H9 (cell line): Measurements from ENCODE around the gene CIT. TPM values are rescaled to one million over a fixed set of nuclear protein-coding genes. Genes with fewer than 3 reads are reported as not detected.

Experiments used
- DNase-seq: peaks from one replicate; pipeline ENCODE4 v3.0.0-alpha.2; 2017
- H2AFZ ChIP-seq: one replicate; pipeline ENCODE4 v1.6.1; 2013; ENCODE audit warnings: mild to moderate bottlenecking, low read length, control low read depth, moderate library complexity
- H2AK5ac ChIP-seq: 2 replicates; pipeline ENCODE4 v1.6.1; 2013; ENCODE audit warnings: low read length, control low read depth, mixed read lengths; ENCODE audit not compliant: insufficient read length
- H2BK120ac ChIP-seq: one replicate; pipeline ENCODE4 v1.6.1; 2013; ENCODE audit warnings: low read depth, mild to moderate bottlenecking, low read length, control low read depth, inconsistent platforms; ENCODE audit not compliant: poor library complexity, severe bottlenecking
- H2BK12ac ChIP-seq: 2 replicates; pipeline ENCODE4 v1.6.1; 2013; ENCODE audit warnings: low read length, control low read depth, mixed read lengths, low read depth; ENCODE audit not compliant: insufficient read length
- H2BK15ac ChIP-seq: 2 replicates; pipeline ENCODE4 v1.6.1; 2013; ENCODE audit warnings: low read depth, low read length, control low read depth
- H2BK20ac ChIP-seq: one replicate; pipeline ENCODE4 v1.6.1; 2013; ENCODE audit warnings: low read depth, mild to moderate bottlenecking, low read length, control low read depth, inconsistent platforms; ENCODE audit not compliant: poor library complexity, severe bottlenecking
- H2BK5ac ChIP-seq: 2 replicates; pipeline ENCODE4 v1.6.1; 2013; ENCODE audit warnings: low read length, control low read depth, mixed read lengths; ENCODE audit not compliant: insufficient read length
- H3K14ac ChIP-seq: 2 replicates; pipeline ENCODE4 v1.6.1; 2013; ENCODE audit warnings: low read length, control low read depth; ENCODE audit not compliant: insufficient read depth
- H3K18ac ChIP-seq: 2 replicates; pipeline ENCODE4 v1.6.1; 2013; ENCODE audit warnings: low read depth, mild to moderate bottlenecking, mixed read lengths, low read length, control low read depth; ENCODE audit not compliant: insufficient read length
- H3K23ac ChIP-seq: 2 replicates; pipeline ENCODE4 v1.6.1; 2013; ENCODE audit warnings: low read length, control low read depth, mixed read lengths, low read depth; ENCODE audit not compliant: insufficient read length
- H3K23me2 ChIP-seq: 2 replicates; pipeline ENCODE4 v1.6.1; 2013; ENCODE audit warnings: low read depth, mild to moderate bottlenecking, mixed read lengths, low read length, control low read depth; ENCODE audit not compliant: insufficient read length, poor library complexity, severe bottlenecking
- H3K27ac ChIP-seq: 2 replicates; pipeline ENCODE4 v1.5.1; 2013; ENCODE audit warnings: low read length, control low read depth, mixed read lengths, low read depth; ENCODE audit not compliant: insufficient read length
- H3K27me3 ChIP-seq: 2 replicates; pipeline ENCODE4 v1.6.1; 2013; ENCODE audit warnings: low read length, control low read depth, inconsistent platforms; ENCODE audit not compliant: insufficient read depth
- H3K4ac ChIP-seq: 2 replicates; pipeline ENCODE4 v1.6.1; 2013; ENCODE audit warnings: low read depth, mild to moderate bottlenecking, control low read depth, inconsistent platforms, low read length, moderate library complexity
- H3K4me1 ChIP-seq: 2 replicates; pipeline ENCODE4 v1.6.1; 2013; ENCODE audit warnings: low read length, control low read depth, inconsistent platforms; ENCODE audit not compliant: insufficient read depth
- H3K4me2 ChIP-seq: 2 replicates; pipeline ENCODE4 v1.6.1; 2013; ENCODE audit warnings: low read length, control low read depth, mixed read lengths; ENCODE audit not compliant: insufficient read length, insufficient read depth
- H3K56ac ChIP-seq: 2 replicates; pipeline ENCODE4 v1.6.1; 2013; ENCODE audit warnings: low read depth, mild to moderate bottlenecking, mixed read lengths, low read length, control low read depth; ENCODE audit not compliant: insufficient read length
- H3K79me1 ChIP-seq: 2 replicates; pipeline ENCODE4 v1.6.1; 2013; ENCODE audit warnings: low read depth, mild to moderate bottlenecking, moderate library complexity, low read length, control low read depth, inconsistent platforms; ENCODE audit not compliant: insufficient read depth, poor library complexity, severe bottlenecking
- H3K79me2 ChIP-seq: 2 replicates; pipeline ENCODE4 v1.6.1; 2013; ENCODE audit warnings: low read length, control low read depth, inconsistent platforms; ENCODE audit not compliant: insufficient read depth
- H3K9ac ChIP-seq: 2 replicates; pipeline ENCODE4 v1.6.1; 2013; ENCODE audit warnings: low read length, control low read depth, mixed read lengths; ENCODE audit not compliant: insufficient read length; ENCODE audit errors: extremely low read depth
- H3K9me3 ChIP-seq: one replicate; pipeline ENCODE4 v1.6.1; 2013; ENCODE audit warnings: low read depth, low read length, inconsistent platforms; ENCODE audit not compliant: control insufficient read depth
- H3T11ph ChIP-seq: one replicate; pipeline ENCODE4 v1.6.1; 2013; ENCODE audit warnings: mild to moderate bottlenecking, low read length, control low read depth, inconsistent platforms
- H4K20me1 ChIP-seq: one replicate; pipeline ENCODE4 v1.6.1; 2013; ENCODE audit not compliant: control insufficient read depth, insufficient read length, insufficient read depth
- H4K5ac ChIP-seq: 2 replicates; pipeline ENCODE4 v1.6.1; 2013; ENCODE audit warnings: low read depth, mild to moderate bottlenecking, mixed read lengths, low read length, control low read depth; ENCODE audit not compliant: insufficient read length
- H4K8ac ChIP-seq: replicated peaks from 2 replicates; pipeline ENCODE4 v1.6.1; 2013; ENCODE audit warnings: low read length, control low read depth, mixed read lengths, low read depth; ENCODE audit not compliant: insufficient read length
- H4K91ac ChIP-seq: 2 replicates; pipeline ENCODE4 v1.6.1; 2013; ENCODE audit warnings: low read depth, mild to moderate bottlenecking, moderate library complexity, mixed read lengths, low read length, control low read depth; ENCODE audit not compliant: insufficient read length
- H3K27ac Mint-ChIP-seq, 3 experiments: 2 replicates in 2 of 3; 3 replicates in 1 of 3; pipeline ENCODE4 v1.8.0; 2020 to 2021; ENCODE audit warnings: mixed read lengths in 3 of 3, mild to moderate bottlenecking in 1 of 3, moderate library complexity in 1 of 3
- H3K27me3 Mint-ChIP-seq: 2 replicates; pipeline ENCODE4 v1.8.0; 2021; ENCODE audit warnings: low read depth, mild to moderate bottlenecking, moderate library complexity, mixed read lengths
- H3K36me3 Mint-ChIP-seq, 3 experiments: 2 replicates in 2 of 3; 3 replicates in 1 of 3; pipeline ENCODE4 v1.8.0; 2020 to 2021; ENCODE audit warnings: low read depth in 3 of 3, mixed read lengths in 3 of 3; ENCODE audit not compliant: insufficient read depth in 1 of 3
- H3K4me1 Mint-ChIP-seq, 2 experiments: 2 replicates each; pipeline ENCODE4 v1.8.0; 2020; ENCODE audit warnings: mixed read lengths in 2 of 2
- H3K4me3 Mint-ChIP-seq, 2 experiments: 2 replicates in 1 of 2; 3 replicates in 1 of 2; pipeline ENCODE4 v1.8.0; 2020 to 2021; ENCODE audit warnings: mild to moderate bottlenecking in 2 of 2, mixed read lengths in 2 of 2, moderate library complexity in 1 of 2
- H3K9me3 Mint-ChIP-seq, 2 experiments: 2 replicates in 1 of 2; 3 replicates in 1 of 2; pipeline ENCODE4 v1.8.0; 2020; ENCODE audit warnings: mild to moderate bottlenecking in 2 of 2, mixed read lengths in 2 of 2, moderate library complexity in 1 of 2
- CTCF ChIP-seq: fragments of 200-600 bp; sonication (generic); conservative IDR thresholded peaks from 3 replicates; pipeline ENCODE4 v1.8.0; 2021; ENCODE audit warnings: antibody characterized with exemption, mild to moderate bottlenecking
- WGBS: extraction: QIAGEN DNeasy Blood & Tissue Kit; methylation state at CpG from one replicate; pipeline ENCODE4 v1.1.7; 2013; ENCODE audit warnings: missing lambda C conversion rate, low lambda C conversion rate, mixed read lengths; ENCODE audit not compliant: insufficient read length; ENCODE audit errors: extremely low coverage; 5-methylcytosine and 5-hydroxymethylcytosine counted together
- total RNA-seq: library from RNA; stranded (reverse); gene quantifications from 2 replicates; pipeline ENCODE4 v1.2.1, GENCODE V29; 2021

The CIT gene
- total RNA-seq, 1 experiment from 2014 or later = 55.3 TPM

GRCh38 chr12:119671070-119671469 is 206.1 kb downstream of the CIT start:
- Histone ChIP-seq H3K18ac (no peak overlapping the region), H3K4ac (no peak overlapping the region), H3K4me2 (no peak overlapping the region), H3K56ac (no peak overlapping the region), H3K23ac (no peak overlapping the region), H2BK20ac (no peak overlapping the region), H2BK5ac (no peak overlapping the region), H3K9ac (no peak overlapping the region), H2BK12ac (no peak overlapping the region), H4K5ac (no peak overlapping the region), H3K4me1 (no peaks in the 10 kb centered on the region), H3K14ac (no peak overlapping the region), H2AFZ (no peak overlapping the region), H3K27ac (no peak overlapping the region), H3K23me2 (no peaks in the 10 kb centered on the region), H2AK5ac (no peak overlapping the region), H3K79me1 (peaks cover 4% of the 10 kb centered on the region), H3T11ph (no peak overlapping the region), H2BK120ac (no peak overlapping the region), H3K27me3 (no peaks in the 10 kb centered on the region), H4K20me1 (no peaks in the 10 kb centered on the region), H4K8ac (no peak overlapping the region), H4K91ac (no peak overlapping the region), H3K9me3 (no peaks in the 10 kb centered on the region), H2BK15ac (no peak overlapping the region), H3K79me2 (no peaks in the 10 kb centered on the region)
- no peak overlapping the region for H3K4me3 Mint-ChIP-seq
- no peaks in the 10 kb centered on the region for H3K9me3 Mint-ChIP-seq
- WGBS = no CpG with 5 or more reads among the region's 3 CpGs
- no peak overlapping the region for H3K27ac Mint-ChIP-seq
- TF ChIP-seq CTCF = no peak
- H3K27me3 Mint-ChIP-seq = no peaks in the 10 kb centered on the region
- peaks cover 38 to 68% (median 61%) of the 10 kb centered on the region in 3 experiments for H3K36me3 Mint-ChIP-seq
- H3K4me1 Mint-ChIP-seq = peaks cover 10 to 15% of the 10 kb centered on the region in 2 experiments
- DNase-seq = no peak
